GF-D8 (cell line): ENCODE data around the gene NF1.
"Not testable (repeated sequence)": the region's sequence is repeated elsewhere in the genome, so short reads cannot be mapped to it uniquely, and the experiment has no call there.

Experiments
- DNase-seq: peaks from one replicate; lab custom pipeline; 2025; lab: John Stamatoyannopoulos, UW

The NF1 gene

DNA sequence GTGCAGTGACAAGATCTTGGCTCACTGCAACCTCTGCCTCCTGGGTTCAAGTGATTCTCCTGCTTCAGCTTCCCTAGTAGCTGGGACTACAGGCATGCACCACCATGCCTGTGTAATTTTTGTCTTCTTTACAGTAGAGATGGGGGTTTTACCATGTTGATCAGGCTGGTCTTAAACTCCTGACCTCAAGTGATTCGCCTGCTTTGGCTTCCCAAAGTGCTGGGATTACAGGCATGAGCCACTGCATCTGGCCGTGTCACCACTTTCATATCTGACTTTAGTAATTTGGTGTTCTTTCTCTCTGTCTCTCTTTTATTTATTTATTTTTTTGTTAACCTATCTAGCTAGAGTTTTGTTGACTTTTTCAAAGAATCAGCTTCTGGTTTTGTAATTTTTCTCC is 103.9 kb downstream of the NF1 start:
- DNase-seq = not testable (repeated sequence)

DNA sequence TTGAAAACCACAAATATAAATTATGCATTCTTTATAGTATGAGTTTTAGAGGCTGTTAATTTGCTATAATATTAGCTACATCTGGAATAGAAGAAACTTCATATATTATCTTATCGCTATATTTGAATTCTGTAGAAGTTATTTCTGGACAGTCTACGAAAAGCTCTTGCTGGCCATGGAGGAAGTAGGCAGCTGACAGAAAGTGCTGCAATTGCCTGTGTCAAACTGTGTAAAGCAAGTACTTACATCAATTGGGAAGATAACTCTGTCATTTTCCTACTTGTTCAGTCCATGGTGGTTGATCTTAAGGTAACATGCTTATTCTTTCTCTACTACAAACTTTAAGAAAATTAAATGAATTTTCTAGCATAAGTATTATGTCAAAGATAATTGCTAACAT is 105.5 kb downstream of the NF1 start:
- DNase-seq = no peak

DNA sequence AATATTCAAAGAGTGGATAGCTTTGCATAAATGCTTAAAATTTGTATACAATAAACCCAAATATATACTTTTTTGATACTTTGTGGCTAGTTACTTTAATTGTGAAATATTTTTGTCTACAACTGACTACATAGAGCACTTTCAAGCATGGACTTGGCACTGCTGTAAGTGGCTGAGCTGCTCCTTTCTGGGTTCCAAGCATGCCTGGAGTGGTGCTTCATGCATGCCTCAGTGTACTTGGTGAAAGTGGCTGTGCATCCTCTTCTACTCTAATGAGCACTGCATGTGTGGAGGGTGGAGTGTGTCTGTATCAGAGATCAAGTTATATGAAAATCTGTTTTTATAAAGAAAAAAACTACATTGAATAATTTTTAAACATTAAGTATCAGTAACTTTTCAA is 108.2 kb downstream of the NF1 start:
- DNase-seq = no peak

DNA sequence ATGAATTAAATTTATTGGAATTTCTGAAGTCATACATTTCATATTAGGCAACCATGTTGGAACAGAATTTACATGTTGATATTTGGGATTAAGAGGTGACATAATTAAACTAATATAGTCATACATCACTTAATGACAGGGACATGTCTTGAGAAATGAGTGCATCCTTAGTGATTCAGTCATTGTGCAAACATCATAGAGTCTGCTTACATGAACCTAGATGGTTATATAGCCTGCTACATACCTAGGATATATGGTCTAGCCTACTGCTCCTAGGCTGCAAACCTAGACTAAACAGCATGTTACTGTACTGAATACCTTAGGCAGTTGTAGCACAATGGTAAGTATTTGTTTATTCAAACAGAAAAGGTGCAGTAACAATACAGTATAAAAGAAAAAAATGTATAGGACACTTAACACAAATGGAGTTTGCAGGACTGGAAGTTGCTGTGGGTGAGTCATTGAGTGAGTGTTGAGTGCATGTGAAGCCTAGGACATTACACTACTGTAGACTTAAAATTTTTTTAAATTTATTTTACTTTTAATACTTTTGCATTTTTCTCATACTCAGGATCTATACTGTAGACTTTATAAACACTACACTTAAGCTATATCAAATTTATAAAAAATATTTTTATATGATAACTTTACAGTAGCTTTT is 116.7 kb downstream of the NF1 start:
- no peak for DNase-seq

DNA sequence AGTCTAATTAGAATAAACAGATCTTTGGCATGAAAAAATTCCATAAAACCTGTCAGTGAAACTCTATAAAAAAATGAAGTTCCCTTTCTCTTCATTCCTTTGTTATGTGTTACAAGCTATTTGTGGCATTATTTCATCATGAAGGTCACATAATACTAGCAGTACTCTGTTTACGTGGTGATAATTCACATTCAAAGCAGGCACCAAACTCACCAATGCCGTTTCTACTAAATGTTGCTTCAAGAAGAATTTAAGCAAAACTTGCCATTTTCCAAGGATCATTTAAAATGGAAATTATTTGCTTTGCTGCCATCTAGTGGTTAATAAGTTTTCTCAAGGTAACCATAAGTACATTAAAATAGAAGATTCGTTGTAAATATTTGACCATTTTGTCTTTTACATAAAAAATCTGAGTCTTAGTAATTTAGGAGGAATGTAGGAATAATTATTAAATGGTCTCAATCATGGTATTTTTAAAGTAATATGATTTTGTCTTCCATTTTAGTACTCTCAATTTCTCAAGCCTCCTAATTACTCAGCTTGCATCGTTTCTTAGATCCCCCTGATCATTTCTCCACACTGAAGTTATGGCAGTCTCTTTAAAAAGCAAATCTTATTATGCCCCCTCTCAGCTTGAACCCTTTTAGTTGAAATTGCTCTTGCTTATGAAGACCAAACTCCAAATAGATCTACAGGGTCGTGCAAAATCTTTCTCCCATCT is 121.4 kb downstream of the NF1 start:
- DNase-seq = peak; percentile 1

DNA sequence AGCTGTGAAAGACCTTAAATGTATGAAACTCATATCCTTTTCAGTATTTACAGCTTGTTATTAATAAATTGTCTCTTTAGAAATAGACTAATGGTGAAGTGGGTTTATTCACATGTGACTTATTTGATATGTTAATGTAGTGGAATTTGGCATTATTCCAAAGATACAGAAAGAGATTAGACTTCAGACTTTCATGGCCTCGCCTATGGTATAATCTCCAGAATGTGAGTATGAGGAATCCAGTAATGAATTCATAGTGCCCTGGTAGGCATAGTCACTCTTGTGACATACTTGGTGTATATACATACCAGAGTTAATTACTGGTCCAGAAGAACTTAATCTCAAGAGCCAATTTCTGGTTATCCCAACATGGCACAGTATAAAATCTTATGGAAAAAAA is 129.6 kb downstream of the NF1 start:
- no peak for DNase-seq

DNA sequence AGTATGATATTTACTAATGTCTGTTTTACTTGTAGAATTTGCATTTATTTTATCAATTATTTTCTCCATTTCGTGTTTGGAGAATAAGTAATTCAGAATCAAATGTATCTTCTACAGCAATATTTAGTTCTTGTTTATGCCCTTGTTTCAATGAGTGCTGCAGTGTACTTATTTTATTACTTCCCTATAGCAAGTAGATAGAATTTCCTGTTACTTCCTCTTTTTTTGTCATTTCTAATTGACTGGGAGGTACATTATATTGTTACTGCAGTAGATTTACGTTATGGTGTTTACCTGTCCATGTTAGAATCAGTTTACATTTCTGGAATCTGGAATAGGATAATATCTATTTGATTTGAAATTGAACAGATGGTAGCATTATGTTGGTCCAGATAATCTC is 131.1 kb downstream of the NF1 start:
- peak; percentile 25 for DNase-seq

DNA sequence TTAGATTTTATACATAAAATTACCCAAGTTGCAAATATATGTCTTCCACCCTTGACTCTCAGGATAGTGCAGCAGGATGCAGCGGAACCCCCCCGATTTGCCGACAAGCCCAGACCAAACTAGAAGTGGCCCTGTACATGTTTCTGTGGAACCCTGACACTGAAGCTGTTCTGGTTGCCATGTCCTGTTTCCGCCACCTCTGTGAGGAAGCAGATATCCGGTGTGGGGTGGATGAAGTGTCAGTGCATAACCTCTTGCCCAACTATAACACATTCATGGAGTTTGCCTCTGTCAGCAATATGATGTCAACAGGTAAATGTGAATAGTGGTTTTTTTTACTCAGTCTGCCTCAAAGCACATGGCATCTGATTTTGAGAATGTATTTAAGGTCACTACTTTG is 131.6 kb downstream of the NF1 start:
- DNase-seq = peak; percentile 15

DNA sequence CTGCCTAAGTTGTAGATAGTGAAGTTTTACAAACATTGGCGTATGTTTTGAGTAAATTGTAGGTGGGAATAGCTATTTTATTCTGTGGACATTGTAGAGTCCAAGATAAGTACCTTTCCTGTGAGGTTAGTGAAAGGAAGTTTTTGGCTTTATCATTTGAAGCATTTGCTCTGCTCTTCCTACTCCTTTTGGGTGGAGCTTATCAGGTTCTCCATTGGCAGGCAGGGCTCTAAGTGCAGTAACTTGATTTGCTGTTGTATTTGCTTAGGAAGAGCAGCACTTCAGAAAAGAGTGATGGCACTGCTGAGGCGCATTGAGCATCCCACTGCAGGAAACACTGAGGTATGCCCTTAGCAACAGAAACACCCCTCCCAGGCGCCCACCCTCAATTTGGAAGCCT is 132.2 kb downstream of the NF1 start:
- no peak for DNase-seq

DNA sequence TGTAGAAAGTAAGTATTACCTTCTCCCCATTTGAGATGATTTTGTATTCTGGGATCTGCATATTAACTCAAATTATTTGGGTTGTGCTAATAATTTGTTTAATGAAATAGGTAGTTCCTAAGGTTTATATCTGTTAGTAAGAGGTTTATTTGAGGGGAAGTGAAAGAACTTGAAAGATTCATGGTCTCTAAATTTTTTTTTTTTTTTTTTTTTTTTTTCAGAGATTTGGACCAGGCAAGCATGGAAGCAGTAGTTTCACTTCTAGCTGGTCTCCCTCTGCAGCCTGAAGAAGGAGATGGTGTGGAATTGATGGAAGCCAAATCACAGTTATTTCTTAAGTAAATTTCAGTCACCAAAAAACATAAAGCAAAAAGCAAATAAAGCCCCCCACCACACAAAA is 137.1 kb downstream of the NF1 start:
- no peak for DNase-seq

DNA sequence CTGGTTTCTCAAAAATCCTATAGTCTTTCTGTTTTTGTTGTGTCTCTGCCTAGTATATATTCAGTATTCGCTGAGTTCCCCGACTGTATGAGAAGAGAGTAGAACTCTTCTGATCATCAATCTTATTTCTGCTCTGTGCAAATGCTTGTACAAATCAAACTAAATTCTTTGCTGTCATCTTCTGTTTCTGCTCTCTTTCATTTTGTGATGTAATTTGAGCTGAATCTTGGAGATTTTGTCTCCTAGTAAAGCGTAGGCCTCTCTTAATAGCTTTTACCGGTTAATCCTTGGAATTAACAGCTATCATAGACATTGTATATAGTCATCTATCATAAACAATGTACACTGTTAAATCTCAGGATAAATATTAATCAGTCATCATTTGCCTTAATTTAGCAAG is 140.3 kb downstream of the NF1 start:
- no peak for DNase-seq

DNA sequence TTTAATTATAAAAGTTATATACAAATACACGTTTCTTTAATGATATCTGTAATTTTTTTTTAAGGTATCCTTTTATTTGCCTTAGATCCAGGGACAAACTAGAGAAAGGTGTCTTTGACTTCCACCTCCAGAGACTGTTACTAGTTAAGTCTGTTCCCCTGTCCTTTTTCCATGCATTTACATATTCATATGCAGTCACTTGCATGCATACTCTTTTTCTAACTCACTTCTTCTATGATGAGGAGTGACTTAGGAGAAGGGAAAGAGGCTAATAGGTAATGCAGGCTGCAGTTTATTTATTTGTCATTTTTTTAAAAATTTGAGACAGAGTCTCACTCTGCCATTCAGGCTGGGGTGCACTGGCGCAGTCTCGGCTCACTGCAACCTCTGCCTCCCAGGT is 141.4 kb downstream of the NF1 start:
- no peak for DNase-seq

DNA sequence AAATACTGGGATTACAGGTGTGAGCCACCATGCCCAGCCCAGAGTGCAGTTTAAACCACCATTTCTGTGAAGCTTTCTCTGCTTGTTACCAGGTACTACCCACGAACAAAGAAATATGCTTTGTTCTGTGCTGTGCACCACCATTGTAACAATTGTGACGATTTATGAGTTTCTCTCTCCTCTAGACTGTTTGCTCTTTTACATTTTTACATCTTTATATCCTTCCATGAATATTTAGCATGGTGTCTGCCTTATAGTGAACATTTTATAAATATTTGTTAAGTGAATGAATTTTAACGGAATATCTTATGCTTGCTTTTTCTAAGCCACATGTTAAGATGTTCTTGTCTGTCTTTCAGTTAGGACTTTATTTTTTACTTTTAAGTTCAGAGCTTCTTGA is 141.9 kb downstream of the NF1 start:
- DNase-seq = no peak

DNA sequence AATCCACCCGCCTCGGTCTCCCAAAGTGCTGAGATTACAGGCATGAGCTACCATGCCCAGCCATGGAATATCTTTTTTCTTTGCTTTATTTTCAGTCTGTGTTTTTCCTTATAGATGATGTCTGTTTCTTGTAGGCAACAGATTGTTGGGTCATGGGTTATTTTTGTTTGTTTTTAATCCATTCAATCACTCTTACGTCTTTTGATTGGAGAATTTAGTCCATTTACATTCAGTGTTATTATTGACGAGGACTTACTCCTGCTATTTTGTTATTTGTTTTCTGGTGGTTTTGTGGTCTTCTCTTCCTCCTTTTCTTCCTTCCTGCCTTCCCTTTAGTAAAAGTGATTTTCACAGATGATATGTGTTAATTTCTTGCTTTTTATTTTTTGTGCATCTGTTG is 146.3 kb downstream of the NF1 start:
- DNase-seq = no peak

DNA sequence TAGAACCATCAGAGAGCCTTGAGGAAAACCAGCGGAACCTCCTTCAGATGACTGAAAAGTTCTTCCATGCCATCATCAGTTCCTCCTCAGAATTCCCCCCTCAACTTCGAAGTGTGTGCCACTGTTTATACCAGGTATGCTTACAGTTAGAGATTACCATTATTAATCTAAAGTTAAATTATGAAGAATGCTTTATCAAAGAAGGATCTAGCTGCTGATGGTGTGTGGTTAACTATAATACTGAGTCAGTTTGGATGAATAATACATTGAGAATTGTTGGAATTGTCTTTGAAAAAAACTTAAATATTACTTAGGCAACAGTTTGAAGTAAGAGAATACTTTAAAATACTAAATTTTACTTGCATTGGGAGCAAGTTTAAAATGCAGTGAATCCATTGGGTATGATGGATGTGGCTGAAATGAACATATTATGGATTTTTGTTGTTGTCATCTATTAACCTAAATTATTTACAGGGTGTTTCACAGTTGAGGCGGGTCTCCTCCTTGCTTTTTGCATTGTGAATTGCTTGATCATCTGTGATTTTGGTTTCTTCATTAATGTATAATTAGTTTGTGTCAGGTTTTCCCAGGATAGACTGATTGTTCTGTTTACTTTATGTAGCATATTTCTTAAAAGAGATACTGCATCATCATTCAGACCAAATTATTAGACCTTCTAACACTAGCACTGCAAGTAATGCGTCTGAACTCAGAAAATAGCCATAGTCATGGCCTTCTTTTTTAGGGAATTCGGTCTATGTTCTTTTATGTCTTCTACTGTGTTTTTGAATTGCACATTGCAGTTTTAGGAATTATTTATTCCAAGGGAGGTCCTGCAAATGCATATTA is 154.4 kb downstream of the NF1 start:
- DNase-seq = no peak

DNA sequence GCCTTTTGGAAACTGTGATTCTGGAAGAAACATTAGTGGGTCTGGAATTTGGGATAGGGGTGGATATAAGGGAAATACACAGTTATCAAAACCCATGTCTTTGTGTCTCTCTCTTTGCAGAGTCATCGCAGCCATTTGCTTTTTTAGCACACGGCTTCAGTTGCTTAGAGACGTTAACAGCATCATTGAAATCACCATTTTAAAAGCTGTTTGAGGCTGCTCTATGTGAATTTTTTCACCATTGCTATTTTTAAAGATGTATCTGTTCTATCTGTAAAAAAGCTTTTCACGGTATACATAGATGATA is 155.0 kb downstream of the NF1 start:
- no peak for DNase-seq

DNA sequence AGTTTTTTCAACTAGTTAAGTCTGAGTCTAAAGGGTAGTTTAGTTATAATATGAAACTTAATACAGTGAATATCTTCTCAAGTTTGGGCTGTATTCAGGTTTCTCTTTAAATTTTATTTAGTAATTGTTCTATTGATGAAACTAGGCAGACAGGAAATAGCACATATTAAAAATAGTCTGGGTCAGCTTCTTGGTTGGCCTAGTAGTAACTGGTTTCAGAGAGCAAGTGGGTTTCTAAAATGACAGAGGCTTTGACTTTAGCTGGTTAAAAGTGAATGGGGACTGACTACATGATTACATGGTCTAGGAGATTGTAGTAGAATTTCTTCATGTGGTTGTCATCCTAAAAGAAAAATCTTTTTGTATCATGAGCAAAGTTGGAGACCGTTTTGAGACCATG is 155.5 kb downstream of the NF1 start:
- no peak for DNase-seq

DNA sequence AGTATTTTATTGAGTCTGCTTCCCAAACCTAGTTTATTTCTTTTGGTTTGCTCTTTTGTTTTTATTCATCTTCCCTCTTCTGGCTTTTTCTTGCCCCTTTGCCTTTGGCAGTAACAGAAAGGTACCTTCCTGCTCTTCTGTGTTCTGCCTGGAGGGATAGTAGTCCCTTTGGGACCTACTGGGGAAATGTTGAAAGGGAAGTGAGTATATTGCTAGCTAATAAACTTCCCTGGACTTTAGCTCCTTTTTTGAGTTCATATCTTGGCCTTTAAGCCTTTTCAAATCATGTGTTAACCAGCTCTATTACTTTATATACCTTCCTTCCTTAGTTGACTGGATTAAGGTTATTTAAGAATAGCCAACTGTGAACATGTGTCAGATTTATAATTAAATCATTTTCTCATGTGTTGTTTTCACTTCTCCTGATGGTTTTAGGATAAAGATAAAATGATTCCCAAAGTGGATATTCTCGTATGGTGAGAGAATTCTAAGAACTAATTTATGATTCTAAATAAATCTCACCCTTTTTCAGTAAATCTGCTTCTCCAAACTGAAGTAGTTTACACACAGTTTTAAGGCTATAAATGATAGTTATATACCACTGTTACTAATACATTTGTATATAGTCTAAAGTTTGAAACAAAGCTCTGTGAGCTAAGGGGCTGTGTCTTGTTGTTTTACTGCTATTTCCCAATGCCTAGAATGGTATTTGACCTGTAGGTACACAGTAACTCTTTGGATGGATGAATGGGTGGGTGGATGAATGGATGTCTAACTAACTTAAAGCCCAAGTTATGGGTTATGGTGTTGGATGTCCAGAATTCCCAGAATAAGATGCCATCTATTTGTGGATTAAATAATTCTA is 156.6 kb downstream of the NF1 start:
- no peak for DNase-seq

DNA sequence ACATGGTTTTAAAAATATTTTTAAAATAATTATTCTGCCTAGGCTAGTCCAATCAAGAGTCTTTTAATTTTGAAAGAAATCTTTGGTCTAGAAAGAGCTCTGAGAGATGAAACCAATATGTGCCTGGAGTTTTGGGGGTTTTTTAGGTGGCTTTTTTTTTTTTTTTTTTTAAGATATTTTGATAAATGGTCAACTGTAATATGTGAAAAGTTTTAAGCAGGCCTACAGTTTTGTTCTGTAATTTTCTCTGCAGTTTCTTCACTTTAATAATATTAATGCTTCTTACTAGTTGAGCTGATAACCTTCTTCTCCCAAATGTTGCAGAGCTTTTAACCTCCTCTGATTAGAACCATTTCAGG is 157.2 kb downstream of the NF1 start:
- no peak for DNase-seq

DNA sequence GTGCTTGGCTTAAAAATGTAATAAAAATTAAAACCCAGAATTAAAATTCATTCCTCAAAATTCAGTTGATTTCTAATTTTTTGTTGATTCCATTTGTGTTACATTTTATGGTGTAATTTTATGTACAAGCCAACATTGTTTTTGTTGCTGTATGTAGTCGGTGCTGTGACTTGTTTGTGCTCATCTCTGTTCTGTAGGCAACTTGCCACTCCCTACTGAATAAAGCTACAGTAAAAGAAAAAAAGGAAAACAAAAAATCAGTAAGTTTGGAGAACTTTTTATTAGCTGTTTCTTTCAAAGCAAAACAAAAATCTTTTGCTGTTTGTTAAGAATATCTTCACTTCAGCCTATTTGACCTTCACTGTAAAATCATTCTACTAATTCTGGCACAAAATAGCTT is 158.0 kb downstream of the NF1 start:
- DNase-seq = no peak

DNA sequence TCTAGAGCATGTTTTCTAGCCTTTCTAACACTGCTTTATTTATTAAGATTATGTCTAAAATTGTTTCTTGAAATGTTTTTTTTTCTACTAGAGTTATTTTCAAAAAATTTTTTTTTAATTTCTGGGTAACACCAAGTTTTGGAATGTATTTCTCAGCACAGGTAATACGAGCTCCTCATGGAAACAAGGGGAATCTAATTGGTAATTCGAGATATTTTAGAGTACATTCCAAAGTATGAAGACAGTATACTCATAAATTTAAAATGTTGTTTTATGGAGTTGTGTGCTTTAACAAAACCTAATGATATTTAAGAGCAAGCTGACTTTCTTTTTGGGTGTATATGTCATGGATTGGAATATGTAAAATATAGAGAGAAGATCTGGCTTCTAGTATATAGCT is 159.9 kb downstream of the NF1 start:
- no peak for DNase-seq

DNA sequence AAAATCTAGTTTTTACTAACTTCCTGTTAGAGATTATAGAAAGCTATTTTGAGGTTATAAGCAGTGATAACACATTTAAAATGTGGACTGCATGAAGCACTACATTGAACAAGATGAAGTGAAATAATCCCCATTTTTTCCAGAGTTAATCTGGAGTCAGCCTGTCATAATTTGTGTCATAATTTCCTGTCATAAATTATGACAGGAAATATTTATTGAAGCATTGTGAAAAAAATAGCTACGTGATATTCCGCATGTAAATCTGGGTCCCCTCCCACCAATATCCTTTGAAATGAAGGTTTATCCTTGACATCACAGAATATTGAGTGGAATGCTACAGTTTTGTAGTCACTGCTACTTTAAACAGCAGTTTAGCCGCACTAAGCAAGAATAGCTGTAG is 162.2 kb downstream of the NF1 start:
- DNase-seq = no peak

DNA sequence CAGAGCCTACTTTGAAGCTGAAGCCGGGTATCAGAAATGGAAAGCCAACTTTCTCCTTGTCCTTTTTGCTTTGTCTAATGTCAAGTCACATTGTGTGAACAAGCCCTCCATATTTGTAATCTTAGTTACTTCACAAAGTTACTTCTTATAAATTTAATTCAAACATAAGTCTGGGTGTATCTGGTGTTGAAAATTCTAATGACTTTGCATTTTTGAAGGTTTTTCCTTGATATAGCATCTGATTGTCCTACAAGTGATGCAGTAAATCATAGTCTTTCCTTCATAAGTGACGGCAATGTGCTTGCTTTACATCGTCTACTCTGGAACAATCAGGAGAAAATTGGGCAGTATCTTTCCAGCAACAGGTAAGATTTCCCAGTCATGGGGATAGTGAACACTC is 165.4 kb downstream of the NF1 start:
- DNase-seq = no peak
